Heart right ventricle (tissue), 16 donors: ENCODE results near the gene DDX1. TPM values are rescaled to one million over a fixed set of nuclear protein-coding genes. Genes with fewer than 3 reads are reported as not detected.

Experiments
- ATAC-seq, 8 donors: fragments of 200-7000 bp; cut with Tn5 transposase; one replicate each; pipeline ENCODE4 v1.9.1; 2020; ENCODE audit warnings: mild to moderate bottlenecking in 8 of 8, moderate library complexity in 8 of 8, moderate number of reproducible peaks in 1 of 8
- DNase-seq, 2 donors: peaks; one replicate each; pipeline ENCODE4 v3.0.0-alpha.2; 2020
- H3K27ac ChIP-seq, 10 donors: fragments of 200-600 bp; sonication (generic) in 2 of 10; one replicate each; pipeline versions ENCODE4 v1.5.0 to v1.8.0; 2020 to 2022; ENCODE audit warnings: mild to moderate bottlenecking in 3 of 10
- H3K27me3 ChIP-seq, 7 donors: fragments of 200-600 bp; one replicate each; pipeline ENCODE4 v1.8.0; 2021 to 2022; ENCODE audit warnings: mild to moderate bottlenecking in 2 of 7
- H3K36me3 ChIP-seq, 9 donors: fragments of 200-600 bp; sonication (generic) in 1 of 9; one replicate each; pipeline versions ENCODE4 v1.5.0 to v1.8.0; 2020 to 2022; ENCODE audit warnings: mild to moderate bottlenecking in 2 of 9
- H3K4me1 ChIP-seq, 9 donors: fragments of 200-600 bp; sonication (generic) in 1 of 9; one replicate each; pipeline versions ENCODE4 v1.5.0 to v1.8.0; 2020 to 2022; ENCODE audit warnings: mild to moderate bottlenecking in 4 of 9
- H3K4me3 ChIP-seq, 10 donors: fragments of 200-600 bp; sonication (generic) in 2 of 10; one replicate each; pipeline versions ENCODE4 v1.5.0 to v1.8.0; 2020 to 2022; ENCODE audit warnings: mild to moderate bottlenecking in 7 of 10, moderate library complexity in 2 of 10
- H3K9me3 ChIP-seq, 11 donors: fragments of 200-600 bp in 10 of 11; sonication (generic) in 2 of 11; one replicate each; pipeline versions ENCODE4 v1.5.0 to v1.8.0; 2013 to 2022; ENCODE audit warnings: mild to moderate bottlenecking in 2 of 11, control low read depth in 1 of 11, moderate library complexity in 1 of 11
- WGBS, 2 donors: extraction: QIAGEN DNeasy Blood & Tissue Kit; methylation state at CpG; one replicate each; pipeline ENCODE4 v1.1.7; 2013; ENCODE audit warnings: inconsistent platforms in 1 of 2; 5-methylcytosine and 5-hydroxymethylcytosine counted together
- intact Hi-C, 10 donors: fragments of 100-400 bp; cut with DNase I; formaldehyde crosslinking; loops; one replicate each; pipeline versions ENCODE4 v1.11.1 to v1.14.2; 2022
- polyA plus RNA-seq, 2 donors: library from polyadenylated mRNA; stranded (reverse); fragments of 200-250 nt; gene quantifications; one replicate each; pipeline ENCODE4 v1.2.3, GENCODE V29; 2013
- total RNA-seq, 10 donors: library from RNA; stranded (reverse); fragmentation: NEBNext Ultra II Directional in 3 of 10; extraction: Animal tissue kit (Norgen Biotek cat#: 25700) in 3 of 10; gene quantifications; one replicate each; pipeline versions ENCODE4 v1.2.1 to v1.2.4, GENCODE V29; 2021 to 2023
- TF ChIP-seq, protein P1 (sequence below), 9 donors: fragments of 200-600 bp; sonication (generic) in 2 of 9; IDR thresholded peaks; one replicate each; pipeline versions ENCODE4 v1.5.0 to v1.8.0; 2021 to 2022; ENCODE audit warnings: antibody characterized with exemption in 9 of 9, mild to moderate bottlenecking in 5 of 9, moderate library complexity in 1 of 9
- donor health status: Arrhythmogenic right ventricular cardiomyopathy.
- donor health status: ischemic (EF 13 %, LVEDD 7.1; RV severe dilation, severe dysfunction).
- donor health status: healthy with polysubstance abuse.
- donor health status: DM: no; HTN: yes; CAD: no.
- donor health status: DM: no; HTN: no; CAD: no.
- donor health status: ischemic (EF 25% LVEDD 6.9; RV normal size, moderate dysfunction).
- donor health status: ischemic (EF 25% LVEDD 5.7; RV mildly dilated, moderate dysfunction).
- donor health status: healthy.
- donor health status: DM: yes; HTN: yes; CAD: no.
- donor health status: Ischemic cardiomyopathy.
- donor health status: ischemic (EF 35%, LVEDD 5.7; RV mildly dilated, moderate dysfunction).
- donor health status: nonischemic (EF 11% LVEDD 7.7; RV severe dilation, severe dysfunction).
- donor health status: DM: yes; HTN: yes; CAD: no.
- donor health status: PGD.
- donor health status: ischemic (EF 29% LVEDD 5.4; RV normal size, mild dysfunction).
- donor health status: nonischemic (EF 23%, LVEDD 6.1; RV moderate dilation, normal function).

DDX1 gene
- total and polyA plus RNA-seq, 12 donors: 80.1 to 183 (median 157) TPM

DNA sequence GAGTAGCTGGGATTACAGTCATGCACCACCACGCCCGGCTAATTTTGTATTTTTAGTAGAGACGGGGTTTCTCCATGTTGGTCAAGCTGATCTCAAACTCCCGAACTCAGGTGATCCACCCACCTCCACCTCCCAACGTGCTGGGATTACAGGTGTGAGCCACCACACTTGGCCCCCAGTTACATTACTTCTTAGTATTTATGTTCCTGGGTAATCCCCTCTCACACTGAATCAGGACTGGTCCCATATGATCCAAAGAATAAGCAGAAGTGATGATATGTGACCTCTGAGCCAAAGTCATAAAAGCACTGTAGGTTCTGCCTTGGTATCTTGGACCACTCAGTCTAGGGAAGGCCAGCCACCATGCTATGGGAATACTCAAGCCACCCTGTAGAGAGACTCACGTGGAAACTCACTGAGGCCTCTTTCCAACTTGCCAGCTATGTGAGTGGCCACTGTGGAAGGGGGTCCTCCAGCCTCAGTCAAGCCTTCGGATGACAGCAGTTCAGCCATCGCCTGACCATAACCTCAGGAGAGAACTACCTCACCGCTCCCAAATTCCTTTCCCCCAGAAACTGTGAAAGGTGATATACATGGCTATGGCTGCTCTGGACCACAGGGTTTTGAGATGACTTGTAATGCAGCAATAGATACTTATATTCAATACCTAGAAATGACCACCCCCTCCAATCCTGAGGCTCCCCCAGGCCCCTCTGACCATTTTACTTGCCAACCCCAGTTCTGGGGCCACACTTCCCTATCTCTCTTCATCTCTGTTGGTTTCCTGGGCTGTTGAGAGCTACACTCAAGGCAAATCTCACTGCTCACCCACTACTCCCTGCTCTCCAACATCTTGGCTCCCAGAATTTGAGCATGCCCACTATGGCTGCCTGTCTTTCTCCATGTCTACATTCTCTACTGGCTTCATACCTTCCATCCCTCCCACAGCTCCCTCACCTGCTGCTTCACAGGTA lies 80.5 kb downstream of the DDX1 start:
- Histone ChIP-seq H3K4me1 (peaks cover 0 to 27% (median 0%) of the 10 kb centered on the region in 9 donors), H3K27me3 (peaks cover 0 to 6% (median 0%) of the 10 kb centered on the region in 7 donors), H3K36me3 (no peaks in the 10 kb centered on the region), H3K4me3 (no peak overlapping the region), H3K27ac (no peak overlapping the region), H3K9me3 (no peaks in the 10 kb centered on the region)
- TF ChIP-seq, protein P1, sequence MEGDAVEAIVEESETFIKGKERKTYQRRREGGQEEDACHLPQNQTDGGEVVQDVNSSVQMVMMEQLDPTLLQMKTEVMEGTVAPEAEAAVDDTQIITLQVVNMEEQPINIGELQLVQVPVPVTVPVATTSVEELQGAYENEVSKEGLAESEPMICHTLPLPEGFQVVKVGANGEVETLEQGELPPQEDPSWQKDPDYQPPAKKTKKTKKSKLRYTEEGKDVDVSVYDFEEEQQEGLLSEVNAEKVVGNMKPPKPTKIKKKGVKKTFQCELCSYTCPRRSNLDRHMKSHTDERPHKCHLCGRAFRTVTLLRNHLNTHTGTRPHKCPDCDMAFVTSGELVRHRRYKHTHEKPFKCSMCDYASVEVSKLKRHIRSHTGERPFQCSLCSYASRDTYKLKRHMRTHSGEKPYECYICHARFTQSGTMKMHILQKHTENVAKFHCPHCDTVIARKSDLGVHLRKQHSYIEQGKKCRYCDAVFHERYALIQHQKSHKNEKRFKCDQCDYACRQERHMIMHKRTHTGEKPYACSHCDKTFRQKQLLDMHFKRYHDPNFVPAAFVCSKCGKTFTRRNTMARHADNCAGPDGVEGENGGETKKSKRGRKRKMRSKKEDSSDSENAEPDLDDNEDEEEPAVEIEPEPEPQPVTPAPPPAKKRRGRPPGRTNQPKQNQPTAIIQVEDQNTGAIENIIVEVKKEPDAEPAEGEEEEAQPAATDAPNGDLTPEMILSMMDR (IDR thresholded peaks at IDR 0.05): no peak
- intact Hi-C loops: no loop called here
- no peak for ATAC-seq
- DNase-seq: no peak
- WGBS, 2 donors: 96 to 97% methylated on average over 9 of the region's 9 CpGs

GRCh38 chr2:15672961-15673918 lies 81.6 kb downstream of the DDX1 start:
- TF ChIP-seq, protein P1 (IDR thresholded peaks at IDR 0.05): no peak
- Histone ChIP-seq H3K4me1 (peaks cover 0 to 29% (median 0%) of the 10 kb centered on the region in 9 donors), H3K4me3 (no peak overlapping the region), H3K27ac (no peak overlapping the region), H3K36me3 (no peaks in the 10 kb centered on the region), H3K9me3 (no peaks in the 10 kb centered on the region), H3K27me3 (peaks cover 0 to 6% (median 0%) of the 10 kb centered on the region in 7 donors)
- intact Hi-C loops: no loop called here
- DNase-seq: no peak
- 71 to 77% methylated on average over 14 of the region's 14 CpGs for WGBS, 2 donors
- no peak for ATAC-seq

DNA sequence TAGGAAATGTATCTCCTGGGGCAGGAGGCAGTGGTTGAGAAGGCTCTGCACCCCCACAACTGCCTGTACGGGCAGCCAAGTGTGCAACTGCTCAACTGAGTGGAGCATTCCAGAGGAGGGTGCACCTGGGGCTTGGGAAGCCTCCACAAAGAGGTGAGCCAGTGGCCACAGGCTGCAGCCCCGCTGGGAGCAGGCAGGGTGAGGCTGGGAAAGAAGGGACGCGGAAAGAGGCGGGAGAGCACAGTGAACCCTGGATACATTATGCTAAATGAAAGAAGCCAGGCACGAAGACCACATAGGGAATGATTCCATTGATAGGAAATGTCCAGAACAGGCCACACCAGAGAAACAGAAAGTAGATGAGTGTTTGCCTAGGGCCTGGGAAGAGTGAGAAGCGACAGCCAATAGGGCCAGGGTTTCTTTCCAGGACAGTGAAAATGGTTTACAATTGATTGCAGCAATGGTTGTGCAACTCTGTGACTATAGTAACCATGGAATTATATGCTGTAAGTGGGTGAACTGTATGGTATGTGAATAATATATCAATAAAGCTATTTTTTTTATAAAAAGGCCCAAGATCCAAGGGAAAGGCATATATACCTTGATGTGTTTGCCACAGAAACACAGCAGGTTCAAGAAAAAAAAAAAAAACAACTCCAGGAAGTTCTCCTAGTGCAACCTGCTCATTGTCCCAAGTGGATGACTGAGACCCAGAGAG lies 82.4 kb downstream of the DDX1 start:
- no peak for DNase-seq
- no peak for ATAC-seq
- TF ChIP-seq, protein P1 (IDR thresholded peaks at IDR 0.05): no peak
- no peak overlapping the region for H3K4me3 ChIP-seq
- H3K27me3 ChIP-seq: peaks cover 0 to 6% (median 0%) of the 10 kb centered on the region in 7 donors
- WGBS, 2 donors: 78 to 80% methylated on average over 7 of the region's 7 CpGs
- no peak overlapping the region for H3K27ac ChIP-seq
- H3K36me3 ChIP-seq: no peaks in the 10 kb centered on the region
- intact Hi-C loops: no loop called here
- H3K9me3 ChIP-seq: no peaks in the 10 kb centered on the region
- H3K4me1 ChIP-seq: peaks cover 0 to 20% (median 0%) of the 10 kb centered on the region in 9 donors
